B cell (primary cell): ENCODE results near the gene HECTD1. TPM values are rescaled to one million over a fixed set of nuclear protein-coding genes. Genes with fewer than 3 reads are reported as not detected.

ENCODE experiments used
- ATAC-seq: fragments of 200-7000 bp; cut with Tn5 transposase; one replicate; pipeline ENCODE4 v1.10.0; 2021; ENCODE audit warnings: low read depth, mild to moderate bottlenecking, moderate number of reproducible peaks, moderate library complexity
- CTCF ChIA-PET: fragments of 350-600 bp; sonication (Branson Sonifier 250); formaldehyde crosslinking; loops from one replicate; lab custom pipeline; 2021; ENCODE audit warnings: antibody characterized with exemption, inconsistent platforms; lab: Charles Lee
- POLR2A ChIA-PET: fragments of 350-600 bp; sonication (Branson Sonifier 250); formaldehyde crosslinking; loops from one replicate; lab custom pipeline; 2021; ENCODE audit warnings: antibody characterized with exemption; lab: Charles Lee
- DNase-seq: peaks from one replicate; pipeline ENCODE4 v3.0.0; 2013
- H2AFZ ChIP-seq: 2 replicates; pipeline ENCODE4 v1.6.1; 2012; ENCODE audit warnings: mild to moderate bottlenecking, low read depth, low read length; ENCODE audit not compliant: insufficient read depth, poor library complexity, severe bottlenecking
- H3K27ac ChIP-seq, 2 donors: 1 replicate in 1 of 2; 2 replicates in 1 of 2; pipeline ENCODE4 v1.5.1; 2012 to 2013; ENCODE audit warnings: low read length in 2 of 2, mild to moderate bottlenecking in 2 of 2, moderate library complexity in 1 of 2
- H3K27me3 ChIP-seq, 4 experiments: fragments of 200-600 bp in 1 of 4; sonication (generic) in 1 of 4; replicated peaks in 1 of 4; 1 replicate in 2 of 4; 2 replicates in 2 of 4; pipeline versions ENCODE4 v1.6.1 to v1.7.0; 2013 to 2016; ENCODE audit warnings: low read length in 3 of 4, mild to moderate bottlenecking in 2 of 4, mixed read lengths in 1 of 4, moderate library complexity in 1 of 4; ENCODE audit not compliant: insufficient read depth in 4 of 4, control insufficient read depth in 3 of 4; ENCODE audit errors: control extremely low read depth in 1 of 4
- H3K36me3 ChIP-seq, 2 experiments: replicated peaks in 1 of 2; 1 replicate in 1 of 2; 2 replicates in 1 of 2; pipeline versions ENCODE4 v1.6.1 to v1.7.1; 2013; ENCODE audit warnings: low read length in 1 of 2; ENCODE audit not compliant: insufficient read depth in 2 of 2, control insufficient read depth in 1 of 2; ENCODE audit errors: control extremely low read depth in 1 of 2, extremely low read depth in 1 of 2
- H3K4me1 ChIP-seq, 2 donors: fragments of 200-600 bp in 1 of 2; sonication (generic) in 1 of 2; 1 replicate in 1 of 2; 2 replicates in 1 of 2; pipeline versions ENCODE4 v1.5.1 to v1.6.1; 2013 to 2017; ENCODE audit warnings: low read length in 2 of 2; ENCODE audit not compliant: control insufficient read depth in 2 of 2, insufficient read depth in 2 of 2
- H3K4me2 ChIP-seq: replicated peaks from 2 replicates; pipeline ENCODE3; 2012; ENCODE audit warnings: mild to moderate bottlenecking, low read depth, low read length; ENCODE audit not compliant: poor library complexity, severe bottlenecking
- H3K4me3 ChIP-seq, 5 experiments: fragments of 200-600 bp in 1 of 5; sonication (generic) in 1 of 5; 1 replicate in 3 of 5; 2 replicates in 2 of 5; pipeline versions ENCODE4 v1.5.1 to v1.7.0; 2011 to 2016; ENCODE audit warnings: low read length in 4 of 5, mild to moderate bottlenecking in 4 of 5, low read depth in 2 of 5, control low read depth in 1 of 5, moderate library complexity in 1 of 5; ENCODE audit not compliant: insufficient read depth in 1 of 5; ENCODE audit errors: control extremely low read depth in 1 of 5, extremely low read depth in 1 of 5
- H3K79me2 ChIP-seq: fragments of 200-600 bp; sonication (generic); one replicate; pipeline ENCODE4 v1.6.0; 2016; ENCODE audit warnings: low read length; ENCODE audit not compliant: control insufficient read depth, insufficient read depth
- H3K9ac ChIP-seq: fragments of 200-600 bp; sonication (generic); 2 replicates; pipeline ENCODE4 v1.6.1; 2017; ENCODE audit warnings: mild to moderate bottlenecking, low read length, moderate library complexity
- H3K9me3 ChIP-seq, 3 donors: one replicate each; pipeline versions ENCODE4 v1.6.1 to v1.7.1; 2013; ENCODE audit warnings: low read length in 2 of 3; ENCODE audit not compliant: control insufficient read depth in 2 of 3, insufficient read depth in 1 of 3; ENCODE audit errors: control extremely low read depth in 1 of 3
- H4K20me1 ChIP-seq: 2 replicates; pipeline ENCODE4 v1.6.0; 2012; ENCODE audit warnings: mild to moderate bottlenecking, low read length; ENCODE audit not compliant: insufficient read depth, control insufficient read depth, poor library complexity, severe bottlenecking
- H3K27ac Mint-ChIP-seq: one replicate; pipeline ENCODE4 v1.8.0; 2021; ENCODE audit warnings: mixed read lengths
- H3K27me3 Mint-ChIP-seq: one replicate; pipeline ENCODE4 v1.8.0; 2021; ENCODE audit warnings: mixed read lengths
- H3K4me1 Mint-ChIP-seq: one replicate; pipeline ENCODE4 v1.8.0; 2021; ENCODE audit warnings: mixed read lengths
- H3K4me3 Mint-ChIP-seq: one replicate; pipeline ENCODE4 v1.8.0; 2021; ENCODE audit warnings: mixed read lengths
- H3K9me3 Mint-ChIP-seq: one replicate; pipeline ENCODE4 v1.8.0; 2022; ENCODE audit warnings: mixed read lengths; ENCODE audit not compliant: insufficient read depth
- CTCF ChIP-seq: fragments of 200-600 bp; IDR thresholded peaks from one replicate; pipeline ENCODE4 v1.8.0; 2022; ENCODE audit warnings: antibody characterized with exemption, mild to moderate bottlenecking
- EZH2 ChIP-seq: IDR thresholded peaks from 2 replicates; pipeline ENCODE4 v1.6.1; 2012; ENCODE audit warnings: borderline replicate concordance, low read depth, mild to moderate bottlenecking, moderate library complexity, low read length; ENCODE audit not compliant: insufficient read depth, poor library complexity, severe bottlenecking
- WGBS: methylation state at CpG from one replicate; pipeline ENCODE4 v1.1.5; 2013; ENCODE audit warnings: missing lambda C conversion rate; ENCODE audit not compliant: insufficient coverage; 5-methylcytosine and 5-hydroxymethylcytosine counted together
- intact Hi-C: fragments of 100-400 bp; cut with micrococcal nuclease; formaldehyde crosslinking; loops from one replicate; pipeline ENCODE4 v1.10.0; 2022
- polyA plus RNA-seq: library from polyadenylated mRNA; depleted of rRNA; stranded (reverse); fragments of >200 nt; gene quantifications from 2 replicates; pipeline ENCODE4 v1.2.3, GENCODE V29; 2012
- total RNA-seq, 2 donors: library from RNA; stranded (reverse); fragments of 120-200 nt in 1 of 2; gene quantifications; 1 replicate in 1 of 2; 2 replicates in 1 of 2; pipeline versions ENCODE4 v1.2.3 to v1.2.4, GENCODE V29; 2013 to 2022

HECTD1 gene
- total and polyA plus RNA-seq, 2 donors (not counting 1 experiment from before 2014, with no cell fraction given), result 63.1 to 184 TPM

GRCh38 chr14:31080484-31080883 lies 127.1 kb downstream of the HECTD1 start:
- Histone ChIP-seq H3K9ac (no peak overlapping the region), H4K20me1 (no peaks in the 10 kb centered on the region), H2AFZ (no peak overlapping the region), H3K27me3 (no peaks in the 10 kb centered on the region), H3K27ac (no peak overlapping the region), H3K4me3 (no peak overlapping the region), H3K36me3 (peaks cover 2 to 6% of the 10 kb centered on the region in 2 experiments), H3K4me1 (peaks cover 7 to 11% of the 10 kb centered on the region in 2 donors), H3K4me2 (no peak overlapping the region), H3K79me2 (no peaks in the 10 kb centered on the region), H3K9me3 (no peaks in the 10 kb centered on the region)
- TF ChIP-seq EZH2, result no peak
- TF ChIP-seq CTCF, result no peak
- no peak for DNase-seq
- POLR2A ChIA-PET, result no interaction called here
- Mint-ChIP-seq H3K4me3 (no peak overlapping the region), H3K27ac (no peak overlapping the region), H3K27me3 (no peaks in the 10 kb centered on the region), H3K4me1 (peaks cover 10% of the 10 kb centered on the region), H3K9me3 (no peaks in the 10 kb centered on the region)
- intact Hi-C loops, result no loop called here
- 91% methylated on average over 3 of the region's 4 CpGs for WGBS
- no peak for ATAC-seq
- CTCF ChIA-PET, result no interaction called here

DNA sequence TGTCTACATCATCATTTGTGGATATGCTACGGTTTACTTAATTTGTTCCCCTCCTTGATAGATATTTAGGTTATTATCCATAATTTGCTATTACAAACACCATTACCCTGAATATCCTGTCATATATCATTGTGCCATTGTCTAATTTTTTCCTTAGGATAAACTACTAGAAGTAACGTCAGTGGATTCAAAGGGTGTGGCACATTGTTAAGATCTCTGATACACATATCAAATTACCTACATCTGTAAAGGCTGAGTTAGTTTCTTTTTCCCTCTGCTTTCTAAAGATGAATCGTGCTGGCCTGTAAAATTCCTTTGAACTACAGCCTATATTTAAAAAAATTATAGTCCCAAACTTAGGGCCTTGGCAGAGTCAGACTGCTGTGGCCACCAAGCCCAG lies 127.5 kb downstream of the HECTD1 start:
- H3K27ac Mint-ChIP-seq, result no peak overlapping the region
- ChIA-PET CTCF (interaction anchor here (1.9 kb wide), 1 partner anchor 97 kb away, joined by 5 read pairs; no protein-coding TSS in a partner anchor), POLR2A (no interaction called here)
- no CpG with 5 or more reads among the region's 3 CpGs for WGBS
- Histone ChIP-seq H3K4me1 (peaks cover 7 to 11% of the 10 kb centered on the region in 2 donors), H2AFZ (no peak overlapping the region), H4K20me1 (no peaks in the 10 kb centered on the region), H3K27me3 (no peaks in the 10 kb centered on the region), H3K36me3 (peaks cover 4 to 6% of the 10 kb centered on the region in 2 experiments), H3K9me3 (no peaks in the 10 kb centered on the region), H3K4me2 (no peak overlapping the region), H3K79me2 (no peaks in the 10 kb centered on the region), H3K4me3 (no peak overlapping the region), H3K9ac (no peak overlapping the region), H3K27ac (no peak overlapping the region)
- intact Hi-C loops, result no loop called here
- TF ChIP-seq EZH2 (no peak), CTCF (no peak)
- H3K9me3 Mint-ChIP-seq, result peaks cover 3% of the 10 kb centered on the region
- no peak overlapping the region for H3K4me3 Mint-ChIP-seq
- DNase-seq (no peak), ATAC-seq (no peak)
- H3K27me3 Mint-ChIP-seq, result no peaks in the 10 kb centered on the region
- H3K4me1 Mint-ChIP-seq, result peaks cover 10% of the 10 kb centered on the region
